Trophoblast cell (in vitro differentiated cells and primary cell): ENCODE results near the gene CEP192.

Source experiments
- DNase-seq, 2 donors: peaks; one replicate each; pipeline ENCODE4 v3.0.0-alpha.2; 2016
- H2AFZ ChIP-seq: 2 replicates; pipeline ENCODE4 v1.6.1; 2013; ENCODE audit warnings: low read length, moderate library complexity, mild to moderate bottlenecking; ENCODE audit not compliant: insufficient read depth, poor library complexity
- H2AK5ac ChIP-seq: 2 replicates; pipeline ENCODE4 v1.6.1; 2013; ENCODE audit warnings: mild to moderate bottlenecking, low read length
- H2BK120ac ChIP-seq: 2 replicates; pipeline ENCODE4 v1.6.1; 2013; ENCODE audit warnings: low read length, mild to moderate bottlenecking, moderate library complexity; ENCODE audit not compliant: insufficient read depth, poor library complexity
- H2BK12ac ChIP-seq: 2 replicates; pipeline ENCODE4 v1.6.1; 2013; ENCODE audit warnings: mild to moderate bottlenecking, low read length, moderate library complexity
- H2BK5ac ChIP-seq: 2 replicates; pipeline ENCODE4 v1.6.1; 2013; ENCODE audit warnings: low read length, low read depth, moderate library complexity, mild to moderate bottlenecking; ENCODE audit not compliant: poor library complexity
- H3K14ac ChIP-seq: 2 replicates; pipeline ENCODE4 v1.6.1; 2013; ENCODE audit warnings: mild to moderate bottlenecking, low read length
- H3K18ac ChIP-seq: 2 replicates; pipeline ENCODE4 v1.6.1; 2013; ENCODE audit warnings: mild to moderate bottlenecking, low read length
- H3K23ac ChIP-seq: 2 replicates; pipeline ENCODE4 v1.6.1; 2013; ENCODE audit warnings: low read length
- H3K27ac ChIP-seq: 2 replicates; pipeline ENCODE4 v1.5.1; 2013; ENCODE audit warnings: low read depth, mild to moderate bottlenecking, inconsistent platforms, low read length, moderate library complexity
- H3K27me3 ChIP-seq: 2 replicates; pipeline ENCODE4 v1.6.1; 2013; ENCODE audit warnings: inconsistent platforms, mild to moderate bottlenecking, low read length, moderate library complexity; ENCODE audit not compliant: insufficient read depth
- H3K36me3 ChIP-seq, 2 experiments: 1 replicate in 1 of 2; 2 replicates in 1 of 2; pipeline ENCODE4 v1.6.1; 2013; ENCODE audit warnings: low read length in 2 of 2, mild to moderate bottlenecking in 2 of 2, moderate library complexity in 1 of 2; ENCODE audit not compliant: insufficient read depth in 2 of 2, control insufficient read depth in 1 of 2
- H3K4ac ChIP-seq: 2 replicates; pipeline ENCODE4 v1.6.1; 2013; ENCODE audit warnings: low read depth, mild to moderate bottlenecking, low read length, moderate library complexity
- H3K4me1 ChIP-seq, 2 experiments: 1 replicate in 1 of 2; 2 replicates in 1 of 2; pipeline ENCODE4 v1.6.1; 2013; ENCODE audit warnings: low read length in 2 of 2, mild to moderate bottlenecking in 2 of 2, moderate library complexity in 1 of 2; ENCODE audit not compliant: insufficient read depth in 2 of 2, control insufficient read depth in 1 of 2
- H3K4me2 ChIP-seq: 2 replicates; pipeline ENCODE4 v1.6.1; 2013; ENCODE audit warnings: inconsistent platforms, mild to moderate bottlenecking, low read length, moderate library complexity
- H3K4me3 ChIP-seq: 2 replicates; pipeline ENCODE4 v1.5.1; 2013; ENCODE audit warnings: mild to moderate bottlenecking, low read depth, low read length, inconsistent platforms
- H3K79me1 ChIP-seq: one replicate; pipeline ENCODE4 v1.6.1; 2013; ENCODE audit warnings: low read length
- H3K79me2 ChIP-seq: 2 replicates; pipeline ENCODE4 v1.6.1; 2013; ENCODE audit warnings: low read length, mild to moderate bottlenecking; ENCODE audit not compliant: control insufficient read depth, insufficient read depth, poor library complexity
- H3K9ac ChIP-seq: 2 replicates; pipeline ENCODE4 v1.6.1; 2013; ENCODE audit warnings: mild to moderate bottlenecking, low read length
- H3K9me3 ChIP-seq: 2 replicates; pipeline ENCODE4 v1.6.1; 2013; ENCODE audit warnings: low read depth, mild to moderate bottlenecking, control low read depth, inconsistent platforms, low read length; ENCODE audit not compliant: insufficient read depth
- H4K12ac ChIP-seq: 2 replicates; pipeline ENCODE4 v1.6.1; 2013; ENCODE audit warnings: low read depth, mild to moderate bottlenecking, low read length, moderate library complexity
- H4K8ac ChIP-seq: 2 replicates; pipeline ENCODE4 v1.6.1; 2013; ENCODE audit warnings: low read depth, mild to moderate bottlenecking, low read length, moderate library complexity
- H4K91ac ChIP-seq: one replicate; pipeline ENCODE4 v1.6.1; 2013; ENCODE audit warnings: low read depth, mild to moderate bottlenecking, low read length, moderate library complexity
- WGBS: extraction: QIAGEN DNeasy Blood & Tissue Kit; methylation state at CpG from one replicate; pipeline ENCODE4 v1.1.7; 2013; ENCODE audit warnings: missing lambda C conversion rate; ENCODE audit not compliant: insufficient read length, insufficient coverage; ENCODE audit errors: extremely low coverage; 5-methylcytosine and 5-hydroxymethylcytosine counted together

The CEP192 gene

DNA sequence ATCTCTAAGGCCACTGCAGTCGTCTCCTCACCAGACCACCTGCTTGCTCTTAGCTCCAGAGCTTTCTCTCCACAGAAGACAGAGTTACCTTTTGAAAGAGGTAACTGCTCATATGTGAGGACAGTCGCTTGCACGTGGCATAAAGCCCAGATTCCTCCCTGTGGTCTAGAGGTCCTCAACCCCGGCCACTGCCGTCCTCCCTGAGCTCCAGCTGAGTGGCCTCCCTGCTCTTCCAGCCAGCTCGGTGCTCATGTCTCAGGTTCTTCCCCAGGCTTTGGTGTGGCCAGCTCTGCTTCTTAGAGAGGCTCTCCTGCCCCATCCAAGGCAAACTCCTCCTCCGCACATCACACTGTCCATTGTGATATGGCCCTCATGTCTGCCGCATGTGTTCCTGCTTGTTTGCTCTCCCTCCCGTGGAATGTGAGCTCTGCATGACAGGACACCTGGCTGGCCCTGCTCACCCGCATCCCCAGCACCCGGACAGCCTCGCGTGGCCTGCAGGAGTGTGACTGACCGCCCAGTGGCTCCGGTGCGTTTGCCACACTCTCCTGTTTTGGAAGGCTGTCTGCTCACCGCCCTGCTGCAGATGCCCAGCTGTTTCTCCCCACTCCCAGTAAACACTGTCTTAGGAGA lies 135.9 kb downstream of the CEP192 start:
- no peaks in the 10 kb centered on the region for H3K4me1 ChIP-seq
- no peak overlapping the region for H3K18ac ChIP-seq
- no peak overlapping the region for H2AFZ ChIP-seq
- no peaks in the 10 kb centered on the region for H3K79me1 ChIP-seq
- H3K79me2 ChIP-seq: no peaks in the 10 kb centered on the region
- no peaks in the 10 kb centered on the region for H3K27me3 ChIP-seq
- H3K4ac ChIP-seq: no peak overlapping the region
- H3K36me3 ChIP-seq: peaks cover 7 to 17% of the 10 kb centered on the region in 2 experiments
- no peak overlapping the region for H4K12ac ChIP-seq
- H2BK5ac ChIP-seq: no peak overlapping the region
- H3K9ac ChIP-seq: no peak overlapping the region
- H2BK120ac ChIP-seq: no peak overlapping the region
- H4K8ac ChIP-seq: no peak overlapping the region
- no peak overlapping the region for H2BK12ac ChIP-seq
- H3K23ac ChIP-seq: no peak overlapping the region
- H2AK5ac ChIP-seq: no peak overlapping the region
- no peak overlapping the region for H3K27ac ChIP-seq
- H4K91ac ChIP-seq: no peak overlapping the region
- H3K4me3 ChIP-seq: no peak overlapping the region
- no peak overlapping the region for H3K14ac ChIP-seq
- WGBS: no CpG with 5 or more reads among the region's 17 CpGs
- DNase-seq: peak; percentile 76 to 80
- H3K9me3 ChIP-seq: no peaks in the 10 kb centered on the region
- H3K4me2 ChIP-seq: no peak overlapping the region

DNA sequence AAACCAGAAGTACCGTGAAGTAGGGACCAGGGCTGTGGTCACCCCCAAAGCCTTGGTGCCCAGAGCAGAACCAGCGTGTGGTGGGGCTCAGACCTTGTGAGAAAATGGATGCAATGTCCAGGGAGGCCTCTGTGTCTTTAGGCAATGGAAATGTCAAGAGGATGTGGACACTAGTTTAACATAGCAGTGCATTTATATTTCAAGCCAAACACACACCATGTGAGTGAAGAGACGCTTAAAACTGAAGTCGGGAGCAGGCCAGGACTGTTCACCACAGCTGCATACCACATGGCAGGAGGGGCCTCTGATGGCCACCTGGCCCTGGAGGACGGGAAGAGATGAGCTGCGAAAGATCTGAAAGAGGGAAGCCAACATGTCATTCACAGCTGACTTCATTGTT lies 140.1 kb downstream of the CEP192 start:
- H3K4ac ChIP-seq: no peak overlapping the region
- no peak overlapping the region for H2BK12ac ChIP-seq
- H2AFZ ChIP-seq: no peak overlapping the region
- H3K4me1 ChIP-seq: no peaks in the 10 kb centered on the region
- no peak overlapping the region for H3K23ac ChIP-seq
- H3K9ac ChIP-seq: no peak overlapping the region
- H4K12ac ChIP-seq: no peak overlapping the region
- H3K18ac ChIP-seq: no peak overlapping the region
- no peaks in the 10 kb centered on the region for H3K27me3 ChIP-seq
- no peak overlapping the region for H3K14ac ChIP-seq
- no CpG with 5 or more reads among the region's 6 CpGs for WGBS
- H3K4me3 ChIP-seq: no peak overlapping the region
- no peak overlapping the region for H2BK5ac ChIP-seq
- peaks cover 4 to 15% of the 10 kb centered on the region in 2 experiments for H3K36me3 ChIP-seq
- no peak for DNase-seq
- no peak overlapping the region for H3K4me2 ChIP-seq
- H4K8ac ChIP-seq: no peak overlapping the region
- no peak overlapping the region for H4K91ac ChIP-seq
- no peak overlapping the region for H2AK5ac ChIP-seq
- H3K27ac ChIP-seq: no peak overlapping the region
- H2BK120ac ChIP-seq: no peak overlapping the region
- H3K79me2 ChIP-seq: no peaks in the 10 kb centered on the region
- no peaks in the 10 kb centered on the region for H3K79me1 ChIP-seq
- H3K9me3 ChIP-seq: peaks cover 8% of the 10 kb centered on the region

DNA sequence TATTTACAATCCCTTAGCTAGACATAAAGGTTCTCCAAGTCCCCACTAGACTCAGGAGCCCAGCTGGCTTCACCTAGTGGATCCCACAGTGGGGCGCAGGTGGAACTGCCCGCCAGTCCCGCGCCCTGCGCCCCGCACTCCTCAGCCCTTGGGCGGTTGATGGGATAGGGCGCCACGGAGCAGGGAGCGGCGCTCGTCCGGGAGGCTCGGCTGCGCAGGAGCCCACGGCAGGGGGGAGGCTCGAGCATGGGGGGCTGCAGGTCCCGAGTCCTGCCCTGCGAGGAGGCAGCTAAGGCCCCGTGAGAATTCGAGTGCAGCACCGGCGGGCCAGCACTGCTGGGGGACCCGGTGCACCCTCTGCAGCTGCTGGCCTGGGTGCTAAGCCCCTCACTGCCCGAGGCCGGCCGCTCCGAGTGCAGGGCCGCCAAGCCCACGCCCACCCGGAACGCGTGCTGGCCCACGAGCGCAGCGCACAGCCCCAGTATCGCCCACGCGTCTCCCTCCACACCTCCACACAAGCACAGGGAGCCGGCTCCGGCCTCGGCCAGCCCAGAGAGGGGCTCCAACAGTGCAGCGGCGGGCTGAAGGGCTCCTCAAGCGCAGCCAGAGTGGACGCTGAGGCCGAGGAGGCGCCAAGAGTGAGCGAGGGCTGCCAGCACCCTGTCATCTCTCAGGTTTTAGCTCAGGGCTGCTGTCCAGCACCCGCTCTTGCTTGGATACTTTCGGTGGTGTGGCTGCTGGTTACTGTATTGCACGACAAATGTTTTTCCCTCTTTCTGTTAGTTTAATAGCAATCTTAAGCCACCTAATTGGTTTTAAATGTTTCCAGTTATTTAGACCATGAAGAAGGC lies 143.6 kb downstream of the CEP192 start:
- Histone ChIP-seq H3K14ac (no peak overlapping the region), H3K27me3 (no peaks in the 10 kb centered on the region), H4K91ac (no peak overlapping the region), H3K4ac (no peak overlapping the region), H3K27ac (no peak overlapping the region), H3K23ac (no peak overlapping the region), H2BK5ac (no peak overlapping the region), H2BK120ac (no peak overlapping the region), H4K8ac (no peak overlapping the region), H2AFZ (no peak overlapping the region), H3K9ac (no peak overlapping the region), H2AK5ac (no peak overlapping the region), H3K4me2 (no peak overlapping the region), H3K79me1 (no peaks in the 10 kb centered on the region), H3K4me3 (no peak overlapping the region), H3K18ac (no peak overlapping the region), H3K79me2 (no peaks in the 10 kb centered on the region), H3K36me3 (peaks cover 0 to 3% of the 10 kb centered on the region in 2 experiments), H3K4me1 (no peaks in the 10 kb centered on the region), H3K9me3 (peaks cover 10% of the 10 kb centered on the region), H2BK12ac (no peak overlapping the region), H4K12ac (no peak overlapping the region)
- no peak for DNase-seq
- no CpG with 5 or more reads among the region's 52 CpGs for WGBS

DNA sequence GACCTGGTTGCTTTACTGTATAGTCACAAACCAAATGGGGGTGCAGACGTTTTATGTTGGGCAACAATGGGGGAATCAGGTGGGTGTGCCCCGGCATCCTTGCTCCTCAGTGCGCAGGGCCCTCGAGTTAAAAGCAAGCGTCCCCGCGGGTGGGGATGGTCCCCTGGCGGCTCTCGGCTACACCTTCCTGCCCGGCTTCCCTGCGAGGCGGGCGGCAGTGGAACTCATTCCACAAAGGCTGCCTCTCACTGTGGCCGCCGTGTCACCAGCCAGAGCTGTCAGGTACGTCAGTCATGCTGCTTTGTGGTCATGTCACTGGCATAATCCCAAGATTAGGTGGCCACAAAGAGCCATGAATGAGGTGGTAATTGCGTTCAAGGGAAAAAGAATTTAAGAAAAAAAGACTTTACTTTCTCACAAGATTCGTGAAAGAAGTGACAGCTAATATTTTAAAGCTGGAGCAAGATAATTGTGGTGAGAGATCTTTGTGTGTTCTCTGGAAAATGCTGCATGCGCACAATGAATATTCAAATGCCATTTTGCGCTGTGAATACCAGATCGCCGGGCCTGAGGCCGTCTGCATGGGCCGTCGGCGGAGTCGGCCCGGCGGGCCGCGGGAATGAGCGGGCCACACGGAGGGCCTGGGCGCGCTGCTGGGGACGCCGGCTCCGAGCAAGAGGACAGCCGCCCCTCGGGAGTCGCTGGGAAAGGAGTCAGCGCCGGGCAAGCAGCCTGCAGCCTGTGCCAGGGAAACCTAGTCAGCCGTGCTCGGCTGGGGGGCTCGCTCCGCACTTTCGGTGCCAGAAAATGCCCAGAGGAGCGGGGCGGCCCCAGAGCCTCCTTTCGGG lies 145.1 kb downstream of the CEP192 start:
- WGBS: no CpG with 5 or more reads among the region's 51 CpGs
- H3K4ac ChIP-seq: no peak overlapping the region
- peaks cover 10% of the 10 kb centered on the region for H3K9me3 ChIP-seq
- no peaks in the 10 kb centered on the region for H3K4me1 ChIP-seq
- H3K9ac ChIP-seq: no peak overlapping the region
- no peaks in the 10 kb centered on the region for H3K27me3 ChIP-seq
- H3K4me3 ChIP-seq: no peak overlapping the region
- H2BK12ac ChIP-seq: no peak overlapping the region
- no peak for DNase-seq
- H2AFZ ChIP-seq: no peak overlapping the region
- H3K27ac ChIP-seq: no peak overlapping the region
- H3K79me2 ChIP-seq: no peaks in the 10 kb centered on the region
- no peak overlapping the region for H3K23ac ChIP-seq
- H3K14ac ChIP-seq: no peak overlapping the region
- H3K36me3 ChIP-seq: no peaks in the 10 kb centered on the region
- H3K79me1 ChIP-seq: no peaks in the 10 kb centered on the region
- no peak overlapping the region for H4K91ac ChIP-seq
- peak overlapping the region; percentile 66 for H3K4me2 ChIP-seq
- H4K8ac ChIP-seq: no peak overlapping the region
- no peak overlapping the region for H2BK120ac ChIP-seq
- H4K12ac ChIP-seq: no peak overlapping the region
- H2AK5ac ChIP-seq: no peak overlapping the region
- H2BK5ac ChIP-seq: no peak overlapping the region
- no peak overlapping the region for H3K18ac ChIP-seq
